Measurements from ENCODE around the gene PRKRIP1. TPM values are rescaled to one million over a fixed set of nuclear protein-coding genes. Genes with fewer than 3 reads are reported as not detected.

Gene PRKRIP1
- total RNA-seq, 2 donors from 2014 or later = 15.1 to 19.4 TPM

DNA sequence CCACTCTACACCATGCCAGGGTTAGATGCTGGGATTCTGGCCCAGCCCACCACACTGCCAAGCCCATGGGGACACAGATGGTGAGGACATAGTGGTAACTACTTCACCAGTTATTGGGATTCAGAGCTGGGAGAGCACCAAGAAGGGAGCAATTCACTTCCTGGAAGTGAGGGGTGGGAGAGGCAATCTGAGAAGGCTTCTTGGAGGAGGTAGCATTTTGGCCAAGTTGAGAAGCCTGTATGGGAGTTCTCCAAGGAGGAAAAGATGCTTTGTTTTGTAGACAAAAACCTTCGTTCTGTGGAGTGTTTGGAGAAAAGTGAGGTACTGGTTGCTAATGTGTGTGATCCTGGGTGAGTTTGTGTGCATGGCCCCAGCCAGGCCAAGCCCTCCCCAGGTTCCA lies 3.8 kb upstream of the PRKRIP1 start:
- Histone ChIP-seq H3K27ac (no peak overlapping the region), H3K4me3 (no peak overlapping the region), H3K4me1 (peaks cover 4% of the 10 kb centered on the region), H3K9me3 (no peaks in the 10 kb centered on the region), H3K27me3 (no peaks in the 10 kb centered on the region), H3K9ac (ENCODE audit: low read depth in 2 of 2, low read length in 2 of 2) (no peak overlapping the region), H3K36me3 (no peaks in the 10 kb centered on the region)
- TF ChIP-seq CTCF (IDR thresholded peaks at IDR 0.05) = no peak
- intact Hi-C loops (cut with DNase I) = loop anchor here (2.0 kb wide), 1 partner anchor 108 kb away; no protein-coding TSS in a partner anchor
- no peak for DNase-seq

- Histone ChIP-seq H3K9me3 (no peaks in the 10 kb centered on the region), H3K27ac (no peak overlapping the region), H3K27me3 (no peaks in the 10 kb centered on the region), H3K36me3 (no peaks in the 10 kb centered on the region), H3K4me3 (no peak overlapping the region), H3K9ac (ENCODE audit: low read depth in 2 of 2, low read length in 2 of 2) (no peak overlapping the region), H3K4me1 (peaks cover 4% of the 10 kb centered on the region)
- DNase-seq = no peak
- intact Hi-C loops (cut with DNase I) = loop anchor here (2.0 kb wide), 1 partner anchor 109 kb away; no protein-coding TSS in a partner anchor
- no peak for TF ChIP-seq CTCF (IDR thresholded peaks at IDR 0.05)
Observed at GRCh38 chr7:102393467-102393866, 2.7 kb upstream of the PRKRIP1 start.

DNA sequence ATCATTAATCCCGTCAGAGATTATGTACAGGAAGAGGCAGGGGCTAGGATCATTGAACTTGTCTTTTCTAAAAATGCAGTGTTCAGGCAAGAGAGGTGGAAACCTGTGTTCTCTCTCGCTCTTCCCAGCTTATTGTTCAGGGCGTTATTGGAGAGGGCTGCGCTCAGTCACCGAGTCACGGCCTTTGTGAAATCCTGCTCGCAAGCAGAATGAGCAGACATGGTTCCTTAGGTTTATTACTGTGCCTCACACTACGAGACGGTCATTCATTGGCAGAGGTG lies 631 bp upstream of the PRKRIP1 start:
- H3K4me3 ChIP-seq = peak overlapping the region; percentile 92
- no peaks in the 10 kb centered on the region for H3K27me3 ChIP-seq
- peaks cover 4% of the 10 kb centered on the region for H3K4me1 ChIP-seq
- no peak for DNase-seq
- intact Hi-C loops (cut with DNase I) = no loop called here
- H3K9me3 ChIP-seq = no peaks in the 10 kb centered on the region
- peak overlapping the region; percentile 85 for H3K27ac ChIP-seq
- H3K9ac ChIP-seq (ENCODE audit: low read depth in 2 of 2, low read length in 2 of 2) = peak overlapping the region; percentile 63 to 82
- no peak for TF ChIP-seq CTCF (IDR thresholded peaks at IDR 0.05)
- H3K36me3 ChIP-seq = no peaks in the 10 kb centered on the region

DNA sequence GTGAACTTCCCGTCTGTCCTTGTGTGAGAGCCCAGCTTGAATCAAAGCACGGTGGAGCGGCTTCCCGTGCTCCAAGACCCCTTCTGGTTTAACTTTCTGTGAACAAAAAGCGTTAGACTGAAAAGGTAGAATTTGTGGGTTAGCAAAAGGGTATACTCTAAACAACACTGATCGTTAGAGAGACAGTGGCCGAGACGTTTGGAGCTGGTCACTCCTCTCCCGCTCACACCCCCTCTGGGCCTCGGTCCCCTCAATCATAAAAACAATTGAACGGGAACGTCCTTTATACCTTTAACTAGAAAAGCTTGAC lies 502 bp downstream of the PRKRIP1 start:
- H3K27ac ChIP-seq = peak overlapping the region; percentile 85
- peaks cover 4% of the 10 kb centered on the region for H3K4me1 ChIP-seq
- no peaks in the 10 kb centered on the region for H3K9me3 ChIP-seq
- H3K36me3 ChIP-seq = peaks cover 5% of the 10 kb centered on the region
- no peaks in the 10 kb centered on the region for H3K27me3 ChIP-seq
- H3K4me3 ChIP-seq = peak overlapping the region; percentile 92
- TF ChIP-seq CTCF (IDR thresholded peaks at IDR 0.05) = no peak
- DNase-seq = no peak
- H3K9ac ChIP-seq (ENCODE audit: low read depth in 2 of 2, low read length in 2 of 2) = peak overlapping the region; percentile 96
- intact Hi-C loops (cut with DNase I) = no loop called here

GRCh38 chr7:102398543-102398942 lies 2.4 kb downstream of the PRKRIP1 start:
- no peak overlapping the region for H3K9ac ChIP-seq (ENCODE audit: low read depth in 2 of 2, low read length in 2 of 2)
- intact Hi-C loops (cut with DNase I) = no loop called here
- DNase-seq = no peak
- H3K27ac ChIP-seq = no peak overlapping the region
- H3K27me3 ChIP-seq = no peaks in the 10 kb centered on the region
- H3K9me3 ChIP-seq = no peaks in the 10 kb centered on the region
- H3K4me1 ChIP-seq = peaks cover 4% of the 10 kb centered on the region
- no peak for TF ChIP-seq CTCF (IDR thresholded peaks at IDR 0.05)
- peaks cover 5% of the 10 kb centered on the region for H3K36me3 ChIP-seq
- H3K4me3 ChIP-seq = no peak overlapping the region

GRCh38 chr7:102400360-102400759 lies 4.2 kb downstream of the PRKRIP1 start:
- H3K4me3 ChIP-seq = no peak overlapping the region
- H3K4me1 ChIP-seq = peaks cover 4% of the 10 kb centered on the region
- intact Hi-C loops (cut with DNase I) = loop anchor here (10.0 kb wide), 1 partner anchor 64 kb away; the partner anchor contains the start of genes ALKBH4 and LRWD1
- H3K36me3 ChIP-seq = peaks cover 5% of the 10 kb centered on the region
- DNase-seq = no peak
- no peak overlapping the region for H3K9ac ChIP-seq (ENCODE audit: low read depth in 2 of 2, low read length in 2 of 2)
- H3K27me3 ChIP-seq = no peaks in the 10 kb centered on the region
- H3K27ac ChIP-seq = no peak overlapping the region
- no peak for TF ChIP-seq CTCF (IDR thresholded peaks at IDR 0.05)
- no peaks in the 10 kb centered on the region for H3K9me3 ChIP-seq

All from colonic mucosa (tissue), 4 donors.